HCT116 (cell line): ENCODE results near the gene RS1.

ENCODE experiments used
- CEBPB ChIP-seq: IDR thresholded peaks from 2 replicates; pipeline ENCODE4 v1.6.1; 2012; ENCODE audit warnings: low read depth
- POLR2AphosphoS5 ChIP-seq: IDR thresholded peaks from 2 replicates; pipeline ENCODE4 v1.6.1; 2011; ENCODE audit warnings: mild to moderate bottlenecking, low read depth, low read length, moderate library complexity

- TF ChIP-seq CEBPB: no peak
- TF ChIP-seq POLR2AphosphoS5: no peak
These were observed 20.6 kb upstream of the RS1 start for GRCh38 chrX:18692541-18692940.
